Smooth muscle cell (in vitro differentiated cells): ENCODE results near the gene PKMYT1. TPM values are rescaled to one million over a fixed set of nuclear protein-coding genes. Genes with fewer than 3 reads are reported as not detected.

Experiments used
- DNase-seq: peaks from one replicate; lab custom pipeline; 2025; ENCODE audit not compliant: unreplicated experiment; lab: John Stamatoyannopoulos, UW
- H2AFZ ChIP-seq: fragments of 200-600 bp; sonication (generic); 2 replicates; pipeline ENCODE4 v1.6.0; 2016; ENCODE audit warnings: antibody characterized with exemption, low read depth, mild to moderate bottlenecking
- H3F3A ChIP-seq: fragments of 200-600 bp; sonication (generic); 2 replicates; pipeline ENCODE4 v1.6.0; 2017; ENCODE audit warnings: antibody characterized with exemption, low read depth
- H3K27ac ChIP-seq: fragments of 200-600 bp; sonication (generic); 2 replicates; pipeline ENCODE4 v1.5.1; 2016; ENCODE audit warnings: low read depth, mild to moderate bottlenecking
- H3K27me3 ChIP-seq: fragments of 200-600 bp; sonication (generic); 2 replicates; pipeline ENCODE4 v1.6.1; 2016; ENCODE audit warnings: low read depth, mild to moderate bottlenecking
- H3K36me3 ChIP-seq: fragments of 200-600 bp; sonication (generic); 2 replicates; pipeline ENCODE4 v1.5.1; 2016; ENCODE audit warnings: low read depth
- H3K4me1 ChIP-seq: fragments of 200-600 bp; sonication (generic); 2 replicates; pipeline ENCODE4 v1.5.1; 2016; ENCODE audit warnings: low read depth
- H3K4me2 ChIP-seq: fragments of 200-600 bp; sonication (generic); 2 replicates; pipeline ENCODE4 v1.6.0; 2016; ENCODE audit warnings: mild to moderate bottlenecking
- H3K4me3 ChIP-seq: fragments of 200-600 bp; sonication (generic); 2 replicates; pipeline ENCODE4 v1.5.1; 2016; ENCODE audit warnings: mild to moderate bottlenecking
- H3K79me2 ChIP-seq: fragments of 200-600 bp; sonication (generic); 2 replicates; pipeline ENCODE4 v1.6.0; 2016; ENCODE audit warnings: low read depth, mild to moderate bottlenecking
- H3K9ac ChIP-seq: fragments of 200-600 bp; sonication (generic); 2 replicates; pipeline ENCODE4 v1.6.0; 2016; ENCODE audit warnings: low read depth
- H3K9me3 ChIP-seq: fragments of 200-600 bp; sonication (generic); replicated peaks from 2 replicates; pipeline ENCODE4 v1.5.1; 2016; ENCODE audit warnings: low read depth
- H4K20me1 ChIP-seq: fragments of 200-600 bp; sonication (generic); 2 replicates; pipeline ENCODE4 v1.6.0; 2016; ENCODE audit warnings: low read depth
- WGBS: methylation state at CpG from one replicate; pipeline ENCODE4 v1.1.7; 2016; ENCODE audit warnings: low lambda C conversion rate; 5-methylcytosine and 5-hydroxymethylcytosine counted together
- polyA plus RNA-seq: library from polyadenylated mRNA; unstranded; fragments of >200 nt; fragmentation: Nextera tagmentation; extraction: Ambion mirVana; gene quantifications from 2 replicates; pipeline ENCODE4 v1.2.1, GENCODE V29; 2016
- total RNA-seq: library from RNA; depleted of rRNA; stranded (reverse); fragments of >200 nt; gene quantifications from 2 replicates; pipeline ENCODE4 v1.2.3, GENCODE V29; 2014
- TF ChIP-seq, protein P1 (sequence below): fragments of 200-600 bp; sonication (generic); IDR thresholded peaks from 2 replicates; pipeline ENCODE4 v1.5.1; 2017; ENCODE audit warnings: borderline replicate concordance, mild to moderate bottlenecking, antibody characterized with exemption; ENCODE audit not compliant: insufficient read depth, poor library complexity, severe bottlenecking

Gene PKMYT1
- total and polyA plus RNA-seq, 2 experiments from 2014 or later: 13.8 to 32.6 TPM

DNA sequence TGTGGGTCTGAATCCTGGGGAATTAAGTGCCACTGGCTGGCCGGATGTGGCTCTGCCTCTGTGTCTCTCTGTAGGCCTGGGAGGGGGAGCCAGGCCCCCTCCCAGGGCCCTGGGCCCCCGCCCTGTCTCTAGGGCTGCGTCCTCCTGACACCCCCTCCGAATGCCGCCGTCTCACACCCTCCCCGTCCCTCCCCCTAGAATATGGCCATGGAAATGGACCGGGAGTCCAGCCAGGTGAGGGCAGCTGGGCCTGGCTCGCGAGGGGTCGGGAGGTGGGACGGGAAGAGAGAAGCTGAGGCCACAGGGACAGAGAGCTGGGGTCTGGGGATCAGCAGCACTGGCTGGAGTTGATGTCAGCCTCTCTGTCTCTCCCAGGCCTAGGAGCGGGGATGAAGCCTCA, 16.1 kb upstream of the PKMYT1 start:
- no peak overlapping the region for H3K9ac ChIP-seq
- no peaks in the 10 kb centered on the region for H3K27me3 ChIP-seq
- no peaks in the 10 kb centered on the region for H3K79me2 ChIP-seq
- no peaks in the 10 kb centered on the region for H3K9me3 ChIP-seq
- 86% methylated on average over 10 of the region's 13 CpGs for WGBS
- no peak overlapping the region for H3K27ac ChIP-seq
- TF ChIP-seq, protein P1, sequence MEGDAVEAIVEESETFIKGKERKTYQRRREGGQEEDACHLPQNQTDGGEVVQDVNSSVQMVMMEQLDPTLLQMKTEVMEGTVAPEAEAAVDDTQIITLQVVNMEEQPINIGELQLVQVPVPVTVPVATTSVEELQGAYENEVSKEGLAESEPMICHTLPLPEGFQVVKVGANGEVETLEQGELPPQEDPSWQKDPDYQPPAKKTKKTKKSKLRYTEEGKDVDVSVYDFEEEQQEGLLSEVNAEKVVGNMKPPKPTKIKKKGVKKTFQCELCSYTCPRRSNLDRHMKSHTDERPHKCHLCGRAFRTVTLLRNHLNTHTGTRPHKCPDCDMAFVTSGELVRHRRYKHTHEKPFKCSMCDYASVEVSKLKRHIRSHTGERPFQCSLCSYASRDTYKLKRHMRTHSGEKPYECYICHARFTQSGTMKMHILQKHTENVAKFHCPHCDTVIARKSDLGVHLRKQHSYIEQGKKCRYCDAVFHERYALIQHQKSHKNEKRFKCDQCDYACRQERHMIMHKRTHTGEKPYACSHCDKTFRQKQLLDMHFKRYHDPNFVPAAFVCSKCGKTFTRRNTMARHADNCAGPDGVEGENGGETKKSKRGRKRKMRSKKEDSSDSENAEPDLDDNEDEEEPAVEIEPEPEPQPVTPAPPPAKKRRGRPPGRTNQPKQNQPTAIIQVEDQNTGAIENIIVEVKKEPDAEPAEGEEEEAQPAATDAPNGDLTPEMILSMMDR: no peak
- no peak for DNase-seq
- H3K36me3 ChIP-seq: no peaks in the 10 kb centered on the region
- H3K4me3 ChIP-seq: no peak overlapping the region
- no peak overlapping the region for H3K4me2 ChIP-seq
- no peak overlapping the region for H2AFZ ChIP-seq
- no peaks in the 10 kb centered on the region for H3F3A ChIP-seq
- H3K4me1 ChIP-seq: no peaks in the 10 kb centered on the region
- no peaks in the 10 kb centered on the region for H4K20me1 ChIP-seq

DNA sequence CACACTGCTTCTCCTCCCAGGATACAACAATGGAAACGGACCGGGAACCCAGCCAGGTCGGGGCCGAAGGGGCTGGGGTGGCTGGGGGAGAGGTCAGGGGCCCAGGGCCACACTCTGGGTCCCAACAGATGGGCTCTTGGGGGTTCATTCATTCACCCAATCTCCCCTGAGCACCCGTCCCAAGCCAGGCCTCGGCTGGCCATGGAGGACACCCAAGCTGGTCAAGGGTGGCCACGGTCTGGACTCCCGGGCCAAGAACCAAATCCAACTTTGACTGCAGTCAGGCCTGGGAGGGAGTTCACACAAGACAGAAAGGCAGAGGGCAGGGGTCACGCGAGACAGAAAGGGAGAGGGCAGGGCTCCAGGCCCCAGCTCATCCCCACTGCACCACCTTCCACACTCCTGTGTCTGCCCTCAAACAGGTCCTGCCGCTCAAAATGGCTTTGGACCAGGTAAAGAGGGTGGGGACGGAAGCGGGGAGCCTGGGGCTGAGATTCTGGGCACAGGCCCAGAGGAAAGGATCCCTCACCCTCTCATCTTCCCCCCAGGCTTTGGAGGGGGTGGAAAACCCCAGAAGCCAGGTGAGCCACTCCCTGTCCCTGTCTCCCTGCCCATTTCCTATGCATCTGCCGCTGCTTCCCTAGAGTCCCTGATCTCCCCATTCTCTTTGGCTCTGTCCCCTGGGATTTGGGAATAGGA, 12.3 kb upstream of the PKMYT1 start:
- Histone ChIP-seq H3K9ac (no peak overlapping the region), H3K27ac (no peak overlapping the region), H3F3A (no peaks in the 10 kb centered on the region), H3K36me3 (no peaks in the 10 kb centered on the region), H2AFZ (no peak overlapping the region), H3K9me3 (no peaks in the 10 kb centered on the region), H3K4me2 (no peak overlapping the region), H3K4me3 (no peak overlapping the region), H3K4me1 (no peaks in the 10 kb centered on the region), H4K20me1 (no peaks in the 10 kb centered on the region), H3K79me2 (no peaks in the 10 kb centered on the region), H3K27me3 (no peaks in the 10 kb centered on the region)
- DNase-seq: no peak
- 93% methylated on average over 14 of the region's 14 CpGs for WGBS
- TF ChIP-seq, protein P1: no peak

DNA sequence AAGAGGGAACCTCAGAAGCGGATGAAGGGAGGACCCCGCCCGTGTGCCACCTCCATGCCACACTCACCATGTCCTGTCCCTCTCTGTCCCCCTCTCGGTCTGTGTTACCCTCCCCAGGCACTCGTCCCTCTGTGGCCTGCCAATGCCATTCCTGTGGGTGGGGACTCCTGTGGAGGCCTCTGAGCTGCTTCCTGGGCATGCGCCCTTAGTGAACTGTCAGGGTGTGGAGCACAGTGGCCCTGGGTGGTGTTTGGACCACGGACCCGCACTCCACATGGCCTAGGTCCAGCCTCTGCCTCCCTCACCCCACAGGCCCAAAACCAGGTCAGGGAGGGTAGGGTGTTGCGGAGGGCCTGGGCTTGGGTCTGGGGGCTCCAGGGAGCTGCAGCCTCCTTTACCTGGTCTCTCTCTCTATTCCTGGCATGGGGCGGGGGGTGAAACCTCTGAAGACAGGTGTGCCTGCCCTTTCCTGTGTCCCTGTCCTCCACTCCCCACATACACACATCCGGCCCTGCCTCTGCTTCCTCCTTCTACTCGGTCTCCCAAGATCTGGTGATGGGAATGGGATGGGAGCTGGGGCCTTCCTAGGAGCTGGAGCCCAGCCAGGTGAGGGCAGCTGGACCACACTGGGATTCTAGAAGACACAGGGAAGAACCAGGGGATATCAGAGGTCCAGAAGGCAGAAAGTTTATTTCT, 11.5 kb upstream of the PKMYT1 start:
- Histone ChIP-seq H3K27ac (no peak overlapping the region), H3K4me3 (no peak overlapping the region), H3K4me1 (no peaks in the 10 kb centered on the region), H4K20me1 (no peaks in the 10 kb centered on the region), H3K36me3 (no peaks in the 10 kb centered on the region), H3K9ac (no peak overlapping the region), H3K79me2 (no peaks in the 10 kb centered on the region), H2AFZ (no peak overlapping the region), H3F3A (no peaks in the 10 kb centered on the region), H3K4me2 (no peak overlapping the region), H3K27me3 (no peaks in the 10 kb centered on the region), H3K9me3 (no peaks in the 10 kb centered on the region)
- TF ChIP-seq, protein P1: no peak
- 88% methylated on average over 12 of the region's 12 CpGs for WGBS
- no peak for DNase-seq
